Duodenal mucosa (tissue), 2 donors: ENCODE measurements around the gene RHOT1.
"Not testable (repeated sequence)": the region's sequence is repeated elsewhere in the genome, so short reads cannot be mapped to it uniquely, and the experiment has no call there.

Experiments
- H3K27ac ChIP-seq: one replicate; pipeline ENCODE4 v1.7.0; 2013; ENCODE audit warnings: low read depth, low read length
- H3K27me3 ChIP-seq, 2 donors: one replicate each; pipeline ENCODE4 v1.7.0; 2013; ENCODE audit warnings: low read length in 2 of 2, control low read depth in 1 of 2; ENCODE audit not compliant: insufficient read depth in 2 of 2, control insufficient read depth in 1 of 2
- H3K36me3 ChIP-seq, 2 donors: one replicate each; pipeline ENCODE4 v1.7.0; 2013; ENCODE audit warnings: low read length in 2 of 2, control low read depth in 1 of 2; ENCODE audit not compliant: insufficient read depth in 2 of 2, control insufficient read depth in 1 of 2
- H3K4me1 ChIP-seq, 2 donors: one replicate each; pipeline ENCODE4 v1.7.0; 2013; ENCODE audit warnings: low read length in 2 of 2, control low read depth in 1 of 2; ENCODE audit not compliant: insufficient read depth in 2 of 2, control insufficient read depth in 1 of 2
- H3K4me3 ChIP-seq, 2 donors: one replicate each; pipeline ENCODE4 v1.7.0; 2013; ENCODE audit warnings: low read length in 2 of 2, low read depth in 1 of 2
- H3K9ac ChIP-seq, 2 donors: one replicate each; pipeline ENCODE4 v1.7.0; 2013; ENCODE audit warnings: low read length in 2 of 2, low read depth in 1 of 2
- H3K9me3 ChIP-seq, 2 donors: one replicate each; pipeline ENCODE4 v1.7.0; 2013; ENCODE audit warnings: low read length in 2 of 2, control low read depth in 1 of 2; ENCODE audit not compliant: control insufficient read depth in 1 of 2

Gene RHOT1

GRCh38 chr17:32253117-32253611 lies 110.9 kb downstream of the RHOT1 start:
- no peaks in the 10 kb centered on the region for H3K36me3 ChIP-seq
- H3K9me3 ChIP-seq, result no peaks in the 10 kb centered on the region
- peaks cover 0 to 4% of the 10 kb centered on the region in 2 donors for H3K4me1 ChIP-seq
- no peak overlapping the region for H3K4me3 ChIP-seq
- no peak overlapping the region for H3K27ac ChIP-seq
- H3K27me3 ChIP-seq, result no peaks in the 10 kb centered on the region
- no peak overlapping the region for H3K9ac ChIP-seq

GRCh38 chr17:32256012-32256700 lies 113.9 kb downstream of the RHOT1 start:
- Histone ChIP-seq H3K4me3 (no peak overlapping the region), H3K9me3 (no peaks in the 10 kb centered on the region), H3K9ac (no peak overlapping the region), H3K27ac (no peak overlapping the region), H3K27me3 (peaks cover 0 to 2% of the 10 kb centered on the region in 2 donors), H3K4me1 (peaks cover 0 to 4% of the 10 kb centered on the region in 2 donors), H3K36me3 (no peaks in the 10 kb centered on the region)

- H3K36me3 ChIP-seq, result no peaks in the 10 kb centered on the region
- peaks cover 0 to 7% of the 10 kb centered on the region in 2 donors for H3K27me3 ChIP-seq
- peaks cover 0 to 4% of the 10 kb centered on the region in 2 donors for H3K4me1 ChIP-seq
- H3K27ac ChIP-seq, result no peak overlapping the region
- no peak overlapping the region for H3K9ac ChIP-seq
- H3K4me3 ChIP-seq, result no peak overlapping the region
- H3K9me3 ChIP-seq, result no peaks in the 10 kb centered on the region
Measured at GRCh38 chr17:32256701-32257019, 114.4 kb downstream of the RHOT1 start.

GRCh38 chr17:32258383-32259140 lies 116.3 kb downstream of the RHOT1 start:
- H3K27ac ChIP-seq, result no peak overlapping the region
- peaks cover 10 to 21% of the 10 kb centered on the region in 2 donors for H3K27me3 ChIP-seq
- no peaks in the 10 kb centered on the region for H3K9me3 ChIP-seq
- H3K4me1 ChIP-seq, result peaks cover 0 to 4% of the 10 kb centered on the region in 2 donors
- no peaks in the 10 kb centered on the region for H3K36me3 ChIP-seq
- H3K4me3 ChIP-seq, result no peak overlapping the region
- no peak overlapping the region for H3K9ac ChIP-seq

- Histone ChIP-seq H3K4me3 (no peak overlapping the region), H3K9me3 (no peaks in the 10 kb centered on the region), H3K27me3 (peaks cover 17 to 29% of the 10 kb centered on the region in 2 donors), H3K9ac (no peak overlapping the region), H3K36me3 (no peaks in the 10 kb centered on the region), H3K4me1 (peaks cover 0 to 4% of the 10 kb centered on the region in 2 donors), H3K27ac (no peak overlapping the region)
Measured at GRCh38 chr17:32259586-32259985, 117.3 kb downstream of the RHOT1 start.

- H3K9ac ChIP-seq, result no peak overlapping the region
- H3K9me3 ChIP-seq, result no peaks in the 10 kb centered on the region
- H3K27me3 ChIP-seq, result peaks cover 20 to 39% of the 10 kb centered on the region in 2 donors
Measured at GRCh38 chr17:32261417-32261736, 119.1 kb downstream of the RHOT1 start.

GRCh38 chr17:32261936-32262510 lies 119.7 kb downstream of the RHOT1 start:
- Histone ChIP-seq H3K36me3 (no peaks in the 10 kb centered on the region), H3K4me3 (no peak overlapping the region), H3K9me3 (no peaks in the 10 kb centered on the region), H3K4me1 (peaks cover 4 to 13% of the 10 kb centered on the region in 2 donors), H3K27ac (no peak overlapping the region), H3K27me3 (peaks cover 25 to 45% of the 10 kb centered on the region in 2 donors), H3K9ac (no peak overlapping the region)

More at GRCh38 chr17:32261417-32261736, 119.1 kb downstream of the RHOT1 start:
- H3K36me3 ChIP-seq, result no peaks in the 10 kb centered on the region
- H3K4me1 ChIP-seq, result peaks cover 0 to 8% of the 10 kb centered on the region in 2 donors
- H3K4me3 ChIP-seq, result no peak overlapping the region
- no peak overlapping the region for H3K27ac ChIP-seq

- not testable (repeated sequence) for H3K36me3 ChIP-seq, H3K9me3 ChIP-seq, H3K27ac ChIP-seq, H3K9ac ChIP-seq, H3K4me3 ChIP-seq
- peaks cover 38 to 58% of the 10 kb centered on the region in 2 donors for H3K27me3 ChIP-seq
- peaks cover 5 to 16% of the 10 kb centered on the region in 2 donors for H3K4me1 ChIP-seq
Measured at GRCh38 chr17:32263515-32263914, 121.2 kb downstream of the RHOT1 start.

GRCh38 chr17:32264140-32264799 lies 122.0 kb downstream of the RHOT1 start:
- Histone ChIP-seq H3K27me3 (peaks cover 46 to 62% of the 10 kb centered on the region in 2 donors), H3K4me3 (no peak overlapping the region), H3K36me3 (no peaks in the 10 kb centered on the region), H3K9ac (no peak overlapping the region), H3K4me1 (peaks cover 5 to 16% of the 10 kb centered on the region in 2 donors), H3K9me3 (no peaks in the 10 kb centered on the region), H3K27ac (no peak overlapping the region)

- no peak overlapping the region for H3K27ac ChIP-seq
- peaks cover 5 to 16% of the 10 kb centered on the region in 2 donors for H3K4me1 ChIP-seq
- peaks cover 49 to 62% of the 10 kb centered on the region in 2 donors for H3K27me3 ChIP-seq
- no peaks in the 10 kb centered on the region for H3K9me3 ChIP-seq
- no peaks in the 10 kb centered on the region for H3K36me3 ChIP-seq
- no peak overlapping the region for H3K9ac ChIP-seq
- H3K4me3 ChIP-seq, result peak overlapping the region in 1 of 2 donors; percentile 47
Measured at GRCh38 chr17:32264823-32265191, 122.5 kb downstream of the RHOT1 start.
